GM19455 (cell line): ENCODE measurements around the gene CD14.
"Not testable (repeated sequence)": the region's sequence is repeated elsewhere in the genome, so short reads cannot be mapped to it uniquely, and the experiment has no call there.

ENCODE experiments used
- ATAC-seq: cut with Tn5 transposase; IDR thresholded peaks from one replicate; pipeline ENCODE4 v1.9.1; 2021; ENCODE audit not compliant: unreplicated experiment

Gene CD14

DNA sequence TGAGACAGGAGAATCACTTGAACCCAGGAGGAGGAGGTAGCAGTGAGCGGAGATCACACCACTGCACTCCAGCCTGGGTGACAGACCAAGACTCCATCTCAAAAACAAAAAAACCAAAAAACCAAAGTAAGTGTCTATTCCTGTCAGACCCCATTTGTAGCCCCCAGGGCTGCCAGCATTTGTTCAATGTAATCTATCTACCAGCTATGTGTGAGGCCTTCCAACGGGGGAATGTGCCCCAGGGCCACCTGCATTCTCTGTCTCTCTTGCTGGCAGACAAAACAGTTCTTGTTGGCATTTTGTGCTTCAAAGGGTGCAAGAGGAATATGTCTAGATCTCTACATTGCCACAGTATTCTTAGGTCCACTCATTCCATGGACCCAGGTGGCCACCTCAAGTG, 34.1 kb downstream of the CD14 start:
- ATAC-seq: no peak

DNA sequence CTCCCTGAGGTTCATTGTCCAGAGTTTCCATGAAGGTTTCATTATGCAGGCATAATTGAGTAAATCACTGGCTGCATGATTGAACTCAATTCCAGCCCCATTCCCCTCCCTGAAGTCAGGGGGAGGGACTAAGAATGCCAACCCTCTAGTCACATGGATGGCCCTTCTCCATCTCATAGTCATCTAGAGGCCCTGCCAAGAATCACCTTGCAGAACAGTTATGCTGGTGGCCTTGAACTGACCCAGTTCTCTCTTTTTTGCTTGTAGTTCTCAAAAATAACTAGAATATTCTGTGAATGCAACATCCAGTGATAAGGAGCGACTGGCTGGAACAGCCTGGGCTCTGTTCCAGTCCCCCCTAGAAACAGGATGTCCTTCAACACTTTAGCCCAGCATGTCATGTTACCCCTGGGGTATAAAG, 36.6 kb downstream of the CD14 start:
- ATAC-seq: no peak

DNA sequence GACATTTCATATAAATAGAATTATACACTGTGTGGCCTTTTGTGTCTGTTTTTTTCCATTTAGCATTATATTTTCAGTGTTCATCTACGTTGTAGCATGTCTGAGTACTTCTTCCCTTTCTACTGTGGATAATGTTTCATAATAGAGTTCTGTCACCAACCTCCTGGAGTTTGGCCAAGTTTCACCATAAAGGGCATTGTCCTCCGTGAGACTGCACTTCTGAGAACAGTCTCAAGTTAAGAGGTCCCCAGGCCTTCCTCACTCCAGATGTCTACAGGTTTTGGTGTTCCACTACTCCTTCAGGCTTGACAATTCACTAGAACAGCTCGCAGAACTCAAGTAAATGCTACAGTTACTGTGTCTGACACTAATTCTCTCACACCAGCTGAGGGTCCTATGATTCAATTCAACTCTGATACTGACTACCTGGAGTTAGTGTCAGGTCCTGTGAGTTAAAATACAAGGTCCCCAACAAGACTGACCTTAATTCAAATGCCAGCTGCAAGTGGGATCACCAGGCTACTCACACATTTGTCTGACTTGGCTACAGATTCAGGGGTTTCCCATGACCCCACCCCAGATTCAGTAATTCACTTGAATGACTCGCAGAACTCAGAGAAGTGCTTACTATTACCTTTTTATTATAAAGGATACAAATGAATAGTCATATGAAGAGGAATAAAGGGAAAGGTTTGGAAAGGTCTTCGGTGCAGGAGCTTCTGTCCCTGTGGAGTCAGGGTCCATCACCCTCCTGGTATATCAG, 37.3 kb downstream of the CD14 start:
- ATAC-seq: no peak

DNA sequence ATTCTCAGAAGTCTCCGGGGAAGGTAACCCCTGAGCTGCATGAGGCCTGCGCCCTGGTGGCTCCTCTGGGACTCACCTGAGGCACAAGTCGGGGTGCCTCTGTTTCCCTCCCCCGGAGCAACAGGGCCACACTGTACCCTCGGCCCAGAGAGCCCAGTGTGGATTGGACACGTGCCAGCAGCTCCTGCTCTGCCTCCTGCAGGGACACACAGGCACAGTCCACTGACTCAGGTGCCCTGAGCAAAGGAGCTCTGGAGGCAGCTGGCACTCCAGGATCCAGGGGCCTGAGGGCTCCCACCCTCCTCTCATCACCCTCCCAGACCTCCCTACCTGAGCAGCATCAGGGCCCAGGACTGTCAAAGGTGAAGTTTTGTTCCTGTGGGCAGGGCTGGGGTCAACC, 38.8 kb downstream of the CD14 start:
- no peak for ATAC-seq

DNA sequence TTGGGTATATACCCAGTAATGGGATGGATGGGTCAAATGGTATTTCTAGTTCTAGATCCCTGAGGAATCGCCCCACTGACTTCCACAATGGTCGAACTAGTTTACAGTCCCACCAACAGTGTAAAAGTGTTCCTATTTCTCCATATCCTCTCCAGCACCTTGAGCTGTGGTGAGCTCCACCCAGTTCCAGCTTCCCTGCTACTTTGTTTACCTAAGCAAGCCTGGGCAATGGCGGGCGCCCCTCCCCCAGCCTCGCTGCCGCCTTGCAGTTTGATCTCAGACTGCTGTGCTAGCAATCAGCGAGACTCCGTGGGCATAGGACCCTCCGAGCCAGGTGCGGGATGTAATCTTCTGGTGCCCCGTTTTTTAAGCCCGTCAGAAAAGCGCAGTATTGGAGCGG, 39.9 kb downstream of the CD14 start:
- not testable (repeated sequence) for ATAC-seq

DNA sequence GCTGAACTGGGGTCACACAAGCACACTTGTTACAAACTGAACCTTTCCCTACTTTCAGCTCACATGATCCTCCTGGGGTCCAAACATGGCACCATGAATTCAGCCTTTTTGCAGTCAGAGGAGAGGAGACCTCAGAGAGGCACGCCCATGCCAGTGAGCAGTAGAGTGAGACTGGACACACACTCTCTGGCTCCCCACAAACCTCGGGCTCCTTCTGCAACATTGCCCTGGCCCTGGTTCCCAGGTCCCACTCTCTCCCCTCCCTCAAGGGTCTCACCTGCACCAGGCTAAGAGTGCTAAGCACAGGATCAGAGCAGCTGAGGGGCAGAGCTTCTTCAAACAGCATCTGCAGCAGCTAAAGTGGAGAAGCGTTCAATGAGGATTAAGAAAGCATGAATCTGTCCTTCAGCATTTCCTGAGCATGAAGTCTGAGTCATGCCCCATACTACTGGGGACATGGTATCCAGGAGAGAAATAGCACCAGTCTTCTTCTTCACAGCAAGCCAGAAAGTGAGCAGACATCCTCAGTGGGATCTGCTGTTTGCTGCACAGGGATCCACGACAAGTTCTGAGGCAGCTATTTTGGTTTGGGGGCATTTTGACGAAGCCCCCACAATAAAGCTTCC, 41.1 kb downstream of the CD14 start:
- ATAC-seq: no peak

DNA sequence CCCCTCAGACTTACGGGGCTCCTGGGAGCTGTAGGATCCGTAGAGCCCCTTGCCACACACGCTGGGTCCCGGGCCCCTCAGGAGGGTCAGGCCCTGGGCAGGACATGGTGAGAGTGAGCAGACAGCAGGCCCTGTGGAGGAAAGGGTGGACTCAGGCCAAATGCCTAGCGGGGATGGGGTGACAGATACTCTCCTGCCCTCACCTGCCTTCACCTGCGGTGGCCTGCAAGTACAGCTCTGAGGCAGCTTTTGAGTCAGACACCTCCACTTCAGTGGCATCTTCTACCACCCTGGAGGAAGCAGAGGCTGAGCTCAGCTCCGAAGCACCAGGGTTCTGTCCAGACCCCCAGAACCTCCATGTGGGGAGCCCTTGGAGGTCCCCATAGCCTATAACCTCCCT, 42.1 kb downstream of the CD14 start:
- ATAC-seq: no peak

DNA sequence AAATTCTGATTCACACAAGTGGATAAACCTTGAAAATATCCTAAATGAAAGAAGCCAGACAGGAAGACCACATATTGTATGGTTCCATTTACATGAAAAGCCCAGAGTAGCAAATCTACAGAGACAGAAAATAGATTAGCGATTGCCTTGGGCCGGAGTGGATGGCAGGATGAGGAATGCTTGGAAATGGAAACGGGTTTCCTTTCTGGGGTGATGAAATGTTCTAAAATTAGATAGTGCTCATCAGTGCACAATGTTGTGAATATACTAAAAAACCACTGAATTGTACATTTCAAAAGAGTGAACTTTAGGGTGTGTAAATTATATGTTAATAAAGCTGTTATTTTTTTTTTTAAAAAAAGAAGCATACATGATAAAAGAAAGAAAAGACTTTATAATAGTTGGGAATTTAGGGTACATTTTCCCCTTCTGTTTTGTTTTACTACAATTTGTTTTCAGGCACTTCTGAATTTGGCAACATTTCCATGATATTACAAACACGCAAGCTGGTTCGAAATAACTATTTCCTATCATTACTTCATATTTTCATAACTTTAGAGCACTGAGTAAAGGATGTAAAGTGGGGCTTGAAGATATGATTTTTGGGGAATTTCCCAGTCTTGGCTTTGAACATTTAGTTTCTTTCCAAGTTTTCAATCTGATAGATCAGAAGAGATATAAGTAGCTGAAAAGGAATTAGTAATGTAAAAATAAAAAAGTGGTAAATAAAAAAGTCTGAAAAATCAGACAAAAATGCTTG, 44.5 kb downstream of the CD14 start:
- no peak for ATAC-seq

DNA sequence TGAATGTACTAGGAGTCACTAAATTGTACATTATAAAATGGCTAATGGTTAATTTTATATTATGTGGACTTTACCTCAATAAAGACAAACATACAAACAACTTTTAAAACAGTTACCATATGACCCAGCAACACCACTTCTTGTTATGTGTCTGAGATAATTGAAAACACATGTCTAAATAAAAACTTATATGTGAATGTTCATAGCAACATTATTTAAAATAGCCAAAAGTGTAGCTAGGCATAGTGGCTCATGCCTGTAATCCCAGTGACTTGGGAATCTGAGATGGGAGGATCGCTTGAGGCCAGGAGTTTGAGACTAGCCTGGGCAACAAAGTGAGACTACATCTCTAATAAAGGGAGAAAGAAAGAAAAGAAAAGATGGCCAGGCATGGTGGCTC, 45.5 kb downstream of the CD14 start:
- no peak for ATAC-seq
